Prostate gland (tissue), 2 donors: ENCODE results near the gene PDE4D.

Experiments used
- CTCF ChIP-seq, 4 experiments: fragments of 200-600 bp in 2 of 4; fragments of 450-650 bp in 2 of 4; sonication (generic) in 2 of 4; IDR thresholded peaks; 1 replicate in 3 of 4; 2 replicates in 1 of 4; pipeline ENCODE4 v1.5.1; 2016 to 2019; ENCODE audit warnings: antibody characterized with exemption in 4 of 4, mild to moderate bottlenecking in 2 of 4, moderate library complexity in 2 of 4
- POLR2A ChIP-seq: fragments of 450-650 bp; IDR thresholded peaks from one replicate; pipeline ENCODE4 v1.6.1; 2016; ENCODE audit warnings: antibody characterized with exemption, mild to moderate bottlenecking
- POLR2AphosphoS5 ChIP-seq: sonication (generic); formaldehyde crosslinking; IDR thresholded peaks from one replicate; pipeline ENCODE4 v1.6.1; 2017; ENCODE audit warnings: antibody characterized with exemption

- no peak for TF ChIP-seq CTCF (IDR thresholded peaks at IDR 0.05)
- no peak for TF ChIP-seq POLR2AphosphoS5
- no peak for TF ChIP-seq POLR2A
These were observed 337.9 kb downstream of the PDE4D start for GRCh38 chr5:59555596-59555995.
